Astrocyte of the cerebellum (primary cell): ENCODE measurements around the gene SLC35F6.

ENCODE experiments used
- DNase-seq: peaks from one replicate; pipeline ENCODE4 v3.0.0-alpha.2; 2011; ENCODE audit warnings: low read depth
- H3K4me3 ChIP-seq: 2 replicates; pipeline ENCODE4 v1.5.1; 2011; ENCODE audit warnings: mild to moderate bottlenecking, low read depth, low read length, moderate library complexity
- in situ Hi-C: cut with HindIII; loops from 2 replicates; pipeline ENCODE4 v1.10.0; 2017; ENCODE audit warnings: low sequenced_read_pairs
- TF ChIP-seq, protein P1 (sequence below): IDR thresholded peaks from 2 replicates; pipeline ENCODE4 v1.5.1; 2012; ENCODE audit warnings: low read length, low read depth, moderate library complexity, mild to moderate bottlenecking; ENCODE audit errors: missing control alignments

SLC35F6 gene

GRCh38 chr2:26723991-26724750, 39.9 kb upstream of the SLC35F6 start:
- TF ChIP-seq, protein P1, sequence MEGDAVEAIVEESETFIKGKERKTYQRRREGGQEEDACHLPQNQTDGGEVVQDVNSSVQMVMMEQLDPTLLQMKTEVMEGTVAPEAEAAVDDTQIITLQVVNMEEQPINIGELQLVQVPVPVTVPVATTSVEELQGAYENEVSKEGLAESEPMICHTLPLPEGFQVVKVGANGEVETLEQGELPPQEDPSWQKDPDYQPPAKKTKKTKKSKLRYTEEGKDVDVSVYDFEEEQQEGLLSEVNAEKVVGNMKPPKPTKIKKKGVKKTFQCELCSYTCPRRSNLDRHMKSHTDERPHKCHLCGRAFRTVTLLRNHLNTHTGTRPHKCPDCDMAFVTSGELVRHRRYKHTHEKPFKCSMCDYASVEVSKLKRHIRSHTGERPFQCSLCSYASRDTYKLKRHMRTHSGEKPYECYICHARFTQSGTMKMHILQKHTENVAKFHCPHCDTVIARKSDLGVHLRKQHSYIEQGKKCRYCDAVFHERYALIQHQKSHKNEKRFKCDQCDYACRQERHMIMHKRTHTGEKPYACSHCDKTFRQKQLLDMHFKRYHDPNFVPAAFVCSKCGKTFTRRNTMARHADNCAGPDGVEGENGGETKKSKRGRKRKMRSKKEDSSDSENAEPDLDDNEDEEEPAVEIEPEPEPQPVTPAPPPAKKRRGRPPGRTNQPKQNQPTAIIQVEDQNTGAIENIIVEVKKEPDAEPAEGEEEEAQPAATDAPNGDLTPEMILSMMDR: no peak
- in situ Hi-C loops: no loop called here
- DNase-seq: no peak
- no peak overlapping the region for H3K4me3 ChIP-seq

- no peak for DNase-seq
- in situ Hi-C loops: no loop called here
- TF ChIP-seq, protein P1: no peak
- H3K4me3 ChIP-seq: no peak overlapping the region
Measured at GRCh38 chr2:26724784-26725520, 39.1 kb upstream of the SLC35F6 start.

- no peak for DNase-seq
- in situ Hi-C loops: no loop called here
Measured at GRCh38 chr2:26725521-26725820, 38.6 kb upstream of the SLC35F6 start.

DNA sequence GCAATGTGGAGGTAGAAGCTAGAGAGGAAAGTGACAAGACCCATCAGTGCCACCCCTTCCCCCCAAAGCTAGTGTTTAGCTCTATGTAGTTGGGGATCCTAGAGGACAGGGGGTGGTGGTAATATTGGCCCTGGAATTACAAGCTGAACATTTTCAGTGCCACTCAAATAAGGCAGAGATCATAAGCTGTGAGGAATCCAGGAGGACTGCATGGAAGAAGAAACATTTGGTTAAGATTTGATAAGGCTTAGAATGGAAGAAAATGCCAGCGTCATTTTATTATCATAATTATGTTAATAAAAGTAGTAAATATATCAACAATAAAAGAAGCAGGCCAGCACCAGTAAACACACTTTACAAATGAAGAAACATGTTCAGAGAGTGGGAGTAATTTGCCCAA, 37.9 kb upstream of the SLC35F6 start:
- in situ Hi-C loops: no loop called here
- H3K4me3 ChIP-seq: no peak overlapping the region
- no peak for DNase-seq
- TF ChIP-seq, protein P1: no peak

More at GRCh38 chr2:26725521-26725820, 38.6 kb upstream of the SLC35F6 start:
- TF ChIP-seq, protein P1: no peak
- no peak overlapping the region for H3K4me3 ChIP-seq

- TF ChIP-seq, protein P1: no peak
- in situ Hi-C loops: no loop called here
- H3K4me3 ChIP-seq: no peak overlapping the region
- DNase-seq: no peak
Measured at GRCh38 chr2:26727641-26728561, 36.2 kb upstream of the SLC35F6 start.

GRCh38 chr2:26729311-26729710, 34.8 kb upstream of the SLC35F6 start:
- no peak overlapping the region for H3K4me3 ChIP-seq
- in situ Hi-C loops: no loop called here
- no peak for DNase-seq
- TF ChIP-seq, protein P1: no peak
